HG03457 (cell line): ENCODE data around the gene SYP.
A peak's percentile ranks its signal among the peaks of the same experiment; 100 is the strongest.

Source experiments
- ATAC-seq: cut with Tn5 transposase; IDR thresholded peaks from one replicate; pipeline ENCODE4 v1.9.1; 2021; ENCODE audit warnings: moderate number of reproducible peaks; ENCODE audit not compliant: unreplicated experiment

Gene SYP

DNA sequence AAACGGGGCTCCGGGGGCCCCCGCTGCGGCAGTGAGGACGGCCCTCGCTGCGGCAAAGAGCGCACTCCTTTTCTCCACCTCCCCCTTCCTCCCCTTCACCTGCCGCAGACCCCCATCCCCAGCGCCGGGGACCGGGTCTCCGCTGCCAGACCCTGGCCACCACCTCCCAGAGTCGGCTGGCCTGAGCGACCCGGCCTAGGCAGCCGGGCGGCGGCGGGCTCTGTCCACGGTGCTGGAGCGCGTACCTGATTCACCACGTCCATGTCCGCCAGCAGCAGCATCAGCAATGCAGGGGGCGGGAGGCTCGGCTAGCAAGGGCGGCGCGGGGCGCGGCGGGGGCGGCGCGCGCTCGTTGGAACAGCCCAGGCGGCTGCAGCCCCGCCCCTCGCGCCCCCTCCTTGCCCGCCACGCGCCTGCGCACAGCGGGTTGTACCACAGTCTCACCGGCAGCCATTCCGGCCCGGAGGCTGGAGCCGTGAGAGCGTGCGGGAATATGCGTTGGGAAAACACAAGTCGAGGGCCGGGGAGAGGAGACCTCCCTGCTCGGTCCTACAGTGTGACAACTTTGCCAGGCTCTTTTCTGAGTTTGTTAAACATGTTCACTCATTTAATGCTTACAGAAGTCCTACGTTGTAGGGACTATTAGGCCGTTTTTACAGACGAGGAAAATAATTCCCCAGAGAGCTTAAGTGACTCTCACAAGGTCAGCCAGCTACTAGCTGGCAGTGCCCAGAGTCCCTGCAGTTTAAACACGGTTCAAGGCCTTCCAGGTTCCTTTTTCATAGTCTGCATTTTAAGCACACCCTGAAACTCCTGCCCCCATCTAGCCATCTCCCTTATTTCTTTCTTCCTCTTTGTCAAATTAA is at the start of gene SYP:
TSS of gene SYP (minus strand) at position 288 of the 866 bp plus-strand sequence. CDS start at position 281, 7 bp downstream.
- ATAC-seq: peak; percentile 92

DNA sequence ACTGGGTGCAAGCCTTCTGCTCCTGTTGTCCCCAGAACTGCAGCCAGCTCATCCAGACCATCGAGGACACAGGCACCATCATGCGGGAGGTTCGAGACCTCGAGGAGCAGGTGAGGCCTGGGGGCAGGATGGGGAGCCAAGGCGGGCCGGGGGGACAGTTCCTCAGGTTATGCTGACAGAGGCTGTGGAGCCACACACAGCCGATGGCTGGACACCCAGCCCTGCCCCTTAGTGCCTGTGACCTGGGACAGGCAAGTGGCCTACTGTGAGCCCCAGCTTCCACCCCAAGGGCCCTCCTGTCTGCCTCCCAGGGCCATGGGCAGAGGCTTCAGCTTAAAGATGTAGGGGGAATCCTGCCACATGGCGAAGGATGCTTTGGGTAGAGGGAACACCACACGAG is 49.6 kb upstream of the SYP start:
- ATAC-seq: no peak

DNA sequence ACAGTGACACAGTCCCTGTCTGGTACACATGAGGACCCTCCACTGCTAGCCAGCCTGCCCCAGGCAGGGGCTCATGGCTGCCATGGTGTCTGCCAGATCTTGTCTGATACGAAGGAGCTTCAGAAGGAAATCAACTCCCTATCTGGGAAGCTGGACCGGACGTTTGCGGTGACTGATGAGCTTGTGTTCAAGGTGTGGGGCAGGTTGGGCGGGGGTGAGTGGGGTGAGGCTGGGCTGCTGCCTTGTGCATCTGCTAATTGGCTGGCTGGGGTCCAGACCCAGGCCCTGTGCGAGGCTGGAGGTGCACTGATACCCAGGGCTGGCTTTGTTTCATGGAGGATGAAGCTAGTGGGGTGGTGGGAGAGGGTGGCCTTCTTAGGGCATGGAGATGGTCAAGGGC is 49.1 kb upstream of the SYP start:
- no peak for ATAC-seq

DNA sequence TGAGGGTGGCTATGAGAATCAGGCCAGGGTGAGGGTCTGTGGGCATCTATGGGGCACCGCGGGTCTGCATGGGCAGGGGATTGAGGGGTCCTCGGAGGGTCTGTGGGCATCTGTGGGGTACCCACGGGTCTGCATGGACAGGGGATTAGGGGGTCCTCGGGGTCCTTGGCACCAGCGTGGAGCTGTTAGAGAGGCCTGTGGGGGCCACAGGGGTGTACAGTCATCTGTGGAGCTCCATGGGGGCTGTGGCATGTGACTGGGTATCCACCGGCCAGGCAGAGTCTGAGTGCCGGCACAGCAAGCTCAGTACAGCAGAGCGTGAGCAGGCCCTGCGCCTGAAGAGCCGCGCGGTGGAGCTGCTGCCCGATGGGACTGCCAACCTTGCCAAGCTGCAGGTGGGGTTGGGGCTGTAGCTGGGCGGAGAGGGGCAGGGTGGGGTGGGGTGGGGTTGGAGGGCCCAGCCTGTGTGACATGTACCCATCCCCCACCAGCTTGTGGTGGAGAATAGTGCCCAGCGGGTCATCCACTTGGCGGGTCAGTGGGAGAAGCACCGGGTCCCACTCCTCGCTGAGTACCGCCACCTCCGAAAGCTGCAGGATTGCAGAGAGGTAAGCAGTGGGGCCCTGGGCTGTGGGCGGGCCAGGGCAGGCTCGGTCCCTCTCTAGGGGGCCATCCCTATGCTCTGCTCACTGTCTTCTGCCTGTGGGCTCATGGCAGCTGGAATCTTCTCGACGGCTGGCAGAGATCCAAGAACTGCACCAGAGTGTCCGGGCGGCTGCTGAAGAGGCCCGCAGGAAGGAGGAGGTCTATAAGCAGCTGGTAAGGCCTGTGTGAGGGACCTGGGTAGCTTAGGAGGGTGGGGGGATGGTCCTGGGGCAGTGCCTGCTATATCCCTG is 48.2 kb upstream of the SYP start:
- ATAC-seq: no peak

DNA sequence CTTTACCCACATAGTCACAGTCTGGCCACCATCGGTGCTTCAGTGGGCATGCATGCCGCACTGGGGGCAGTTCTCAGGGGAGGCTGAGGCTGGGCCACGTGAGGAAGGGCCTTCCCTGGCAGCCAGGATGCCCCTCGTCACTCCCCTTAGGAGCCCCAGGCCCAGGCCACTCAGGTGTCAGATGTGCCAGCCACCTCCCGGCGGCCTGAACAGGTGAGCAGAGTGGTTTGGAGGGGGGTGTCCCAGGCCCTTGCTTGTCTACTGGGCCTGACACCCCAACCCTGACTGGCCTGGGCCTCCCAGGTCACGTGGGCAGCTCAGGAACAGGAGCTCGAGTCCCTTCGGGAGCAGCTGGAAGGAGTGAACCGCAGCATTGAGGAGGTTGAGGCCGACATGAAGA is 47.4 kb upstream of the SYP start:
- ATAC-seq: no peak

DNA sequence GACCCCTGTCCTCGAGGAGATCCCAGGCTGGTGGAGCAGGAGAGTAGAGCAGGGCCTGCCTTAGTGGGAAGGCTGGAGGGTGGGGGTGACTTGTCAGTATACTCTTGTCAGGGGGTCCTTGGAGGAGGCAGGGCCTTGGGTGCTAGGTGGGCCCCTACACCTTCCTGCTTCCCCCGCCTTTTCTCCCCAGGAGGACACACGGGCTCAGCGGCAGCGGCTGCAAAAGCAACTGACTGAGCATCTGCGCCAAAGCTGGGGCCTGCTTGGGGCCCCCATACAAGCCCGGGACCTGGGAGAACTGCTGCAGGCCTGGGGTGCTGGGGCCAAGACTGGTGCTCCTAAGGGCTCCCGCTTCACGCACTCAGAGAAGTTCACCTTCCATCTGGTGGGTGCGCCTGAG is 46.5 kb upstream of the SYP start:
- ATAC-seq: no peak

DNA sequence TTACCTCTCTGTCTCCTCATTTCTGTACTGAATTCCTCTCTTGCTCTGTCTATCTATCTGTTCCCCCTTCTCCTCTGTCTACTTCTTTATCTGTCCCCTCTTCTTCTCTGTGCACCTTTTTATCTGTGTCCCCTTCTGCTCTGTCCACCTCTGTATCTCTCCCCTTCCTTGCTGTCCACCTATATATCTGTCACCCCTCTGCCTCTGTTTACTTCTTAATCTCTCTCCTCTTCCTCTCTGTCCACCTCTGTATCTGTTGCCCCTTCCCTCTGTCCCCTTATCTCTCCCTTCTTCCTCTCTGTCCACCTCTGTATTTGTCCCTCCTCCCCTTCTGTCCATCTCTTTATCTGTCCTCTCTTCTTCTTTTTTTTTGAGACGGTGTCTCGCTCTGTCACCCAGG is 44.2 kb upstream of the SYP start:
- no peak for ATAC-seq

DNA sequence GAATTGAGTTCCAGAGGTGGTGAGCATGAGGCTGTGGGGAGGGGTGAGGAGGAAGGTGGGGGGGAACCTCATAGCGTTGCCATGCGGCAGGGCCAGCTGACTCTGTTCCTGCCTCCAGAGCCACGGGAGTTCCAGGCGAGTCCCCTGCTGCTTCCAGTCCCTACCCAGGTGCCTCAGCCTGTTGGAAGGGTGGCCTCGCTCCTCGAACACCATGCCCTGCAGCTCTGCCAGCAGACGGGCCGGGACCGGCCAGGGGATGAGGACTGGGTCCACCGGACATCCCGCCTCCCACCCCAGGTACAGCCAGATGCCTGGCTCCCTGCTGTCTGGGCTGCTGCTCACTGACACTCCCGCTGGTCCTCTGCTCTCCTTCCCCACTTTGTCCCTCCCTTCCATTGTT is 43.2 kb upstream of the SYP start:
- ATAC-seq: no peak

DNA sequence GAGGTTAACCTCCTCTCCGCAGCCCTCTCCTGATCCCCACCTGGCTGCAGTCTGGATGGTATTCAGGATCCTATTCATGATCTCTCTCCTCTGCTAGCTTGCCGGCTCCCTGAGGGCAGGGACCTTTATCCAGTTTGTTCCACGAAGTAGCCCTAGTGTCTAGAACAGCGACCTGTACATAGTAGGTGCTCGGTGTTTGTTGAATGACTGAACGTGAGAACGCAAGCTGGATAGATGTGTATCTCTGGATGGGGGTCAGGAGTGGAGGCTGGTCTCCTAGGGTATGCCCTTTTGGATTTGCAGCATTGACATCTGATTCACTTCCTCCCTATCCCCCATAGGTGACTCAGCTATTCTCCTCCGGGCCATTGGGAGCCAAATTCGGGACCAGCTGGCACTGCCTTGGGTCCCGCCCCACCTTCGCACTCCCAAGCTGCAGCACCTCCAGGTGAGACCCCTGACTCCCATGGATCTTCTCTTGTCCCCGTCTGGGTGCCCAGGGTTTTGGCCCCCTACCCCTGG is 42.6 kb upstream of the SYP start:
- no peak for ATAC-seq

DNA sequence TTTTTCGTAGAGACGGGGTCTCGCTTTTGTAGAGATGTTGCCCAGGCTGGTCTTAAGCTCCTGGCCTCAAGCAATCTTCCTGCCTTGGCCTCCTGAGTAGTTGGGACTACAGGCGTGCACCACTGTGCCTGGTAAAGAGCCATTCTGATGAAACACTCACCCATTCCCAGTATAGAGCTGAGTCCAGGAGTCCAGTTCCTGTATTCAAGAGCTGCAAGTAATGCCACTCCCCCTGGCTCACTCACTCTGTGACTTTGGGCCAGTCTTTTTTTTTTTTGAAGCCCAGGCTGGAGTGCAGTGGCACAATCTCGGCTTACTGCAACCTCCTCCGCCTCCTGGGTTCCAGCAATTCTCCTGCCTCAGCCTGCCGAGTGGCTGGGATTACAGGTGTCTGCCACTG is 38.7 kb upstream of the SYP start:
- no peak for ATAC-seq

DNA sequence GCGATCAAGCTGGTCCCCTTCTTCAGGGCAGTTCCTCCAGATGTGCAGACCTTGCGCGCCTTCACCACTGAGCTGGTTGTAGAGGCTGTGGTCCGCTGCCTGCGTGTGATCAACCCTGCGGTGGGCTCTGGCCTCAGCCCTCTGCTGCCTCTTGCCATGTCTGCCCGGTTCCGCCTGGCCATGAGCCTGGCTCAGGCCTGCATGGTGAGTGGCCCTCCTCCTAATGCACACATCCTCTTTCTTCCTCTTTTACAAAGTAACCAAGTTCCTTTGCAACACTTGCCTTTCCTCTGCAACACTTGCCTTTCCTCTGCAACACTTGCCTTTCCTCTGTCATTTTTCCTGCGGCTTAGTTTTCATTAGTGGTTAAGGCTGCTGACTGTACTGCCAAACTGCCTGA is 37.1 kb upstream of the SYP start:
- ATAC-seq: no peak

DNA sequence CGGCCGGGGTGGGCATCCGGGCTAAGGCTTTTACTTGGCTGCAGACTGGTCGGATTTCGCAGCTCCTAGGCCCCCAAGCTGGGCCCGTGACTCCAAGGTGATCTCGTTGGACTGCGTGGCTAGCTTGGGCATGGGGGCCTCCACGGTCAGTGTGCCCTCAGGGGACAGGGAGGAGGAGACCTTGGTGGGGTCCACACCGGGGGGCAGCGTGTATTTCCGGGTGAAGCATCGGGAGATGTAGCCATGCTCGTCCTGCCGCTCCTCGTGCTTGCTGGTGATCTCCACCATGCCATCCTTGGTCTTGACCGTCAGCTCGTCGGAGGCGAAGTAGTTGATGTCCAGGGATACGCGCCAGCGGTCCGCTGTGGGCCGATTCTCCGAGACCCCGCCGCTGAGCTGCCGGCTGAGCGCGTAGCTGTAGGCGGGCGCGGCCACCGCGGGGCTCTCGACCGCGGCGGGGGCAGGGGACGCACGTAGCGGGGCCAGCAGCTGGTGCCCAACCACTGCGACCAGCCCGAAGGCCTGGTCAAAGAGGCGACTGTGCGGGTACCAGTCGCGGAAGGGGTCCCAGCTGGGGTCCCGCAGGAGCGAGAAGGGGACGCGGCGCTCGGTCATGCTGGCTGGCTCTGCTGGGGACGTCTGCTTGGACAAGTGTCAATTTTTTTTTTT is 34.0 kb upstream of the SYP start:
- ATAC-seq: no peak

DNA sequence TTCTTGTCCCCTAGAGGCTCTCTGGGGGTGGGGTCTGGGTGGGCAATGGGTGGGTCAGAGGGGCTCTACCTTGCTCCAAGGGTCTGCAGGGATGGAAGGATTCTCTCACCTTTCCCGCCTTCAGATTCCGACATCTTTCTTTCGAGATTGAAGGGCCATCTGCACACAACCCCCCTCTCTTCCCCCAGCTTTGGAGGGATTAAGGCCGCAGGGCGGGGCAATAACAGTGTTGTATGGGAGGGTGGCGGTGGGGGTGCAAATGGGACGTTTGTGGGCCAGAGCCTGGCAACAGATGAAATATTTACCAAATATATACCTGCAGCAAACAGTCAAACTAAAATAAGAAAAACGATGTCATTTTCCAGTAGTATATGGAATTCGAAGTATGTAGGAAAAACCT is 33.2 kb upstream of the SYP start, which contains the start of gene CACNA1F:
TSS of gene CACNA1F (minus strand) at position 165 of the 400 bp plus-strand sequence. CDS start at position 134, 31 bp downstream.
- ATAC-seq: no peak

DNA sequence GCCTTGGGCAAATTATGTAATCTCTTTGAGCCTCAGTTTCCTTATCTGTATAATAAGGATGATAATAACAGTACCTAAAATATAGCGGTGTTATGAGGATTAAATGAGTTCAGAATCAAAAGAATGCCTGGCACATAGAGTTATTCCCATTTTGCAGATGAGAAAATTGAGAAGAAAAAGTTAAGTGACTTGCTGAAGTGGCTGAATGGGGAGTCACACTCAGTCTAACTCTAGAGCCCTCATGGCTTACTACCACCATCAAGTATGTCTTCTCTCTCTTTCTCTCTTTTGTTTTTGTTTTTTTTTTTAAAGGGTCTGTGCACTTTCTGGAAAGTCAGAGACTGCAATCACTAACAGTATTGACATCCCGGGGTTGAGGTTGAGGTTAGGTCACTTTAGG is 32.5 kb upstream of the SYP start:
- no peak for ATAC-seq

DNA sequence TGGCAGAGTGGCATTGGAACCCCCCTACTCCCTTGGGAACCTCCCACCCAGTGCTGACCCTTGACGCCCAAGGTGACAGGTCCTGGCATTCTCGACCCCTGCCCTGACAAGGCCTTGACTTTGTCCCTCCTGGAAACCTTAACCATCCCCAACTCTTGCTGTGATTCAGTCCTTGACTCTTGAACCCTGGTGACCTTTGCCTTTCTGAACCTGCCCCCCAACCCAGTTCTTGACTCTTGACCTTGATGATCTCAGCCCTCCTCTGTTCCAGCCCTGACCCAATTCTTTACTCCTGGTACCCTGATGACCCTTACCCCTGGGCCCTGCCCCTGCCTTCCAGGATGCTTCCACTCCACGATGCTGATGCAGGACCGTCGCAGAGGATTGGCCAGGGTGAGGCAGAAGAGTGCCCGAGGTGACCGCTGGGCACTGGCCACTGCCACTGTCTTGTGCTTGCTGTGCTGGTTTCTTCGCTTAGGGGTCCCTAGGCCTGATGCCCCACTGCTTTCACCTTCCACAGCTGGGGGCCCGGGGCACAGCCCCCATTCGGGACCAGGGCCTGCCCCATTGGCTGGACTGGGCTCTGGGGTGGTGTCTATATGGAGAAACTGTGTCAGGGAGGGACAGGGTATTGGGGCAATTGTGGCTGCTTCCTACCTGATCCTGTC is 31.5 kb upstream of the SYP start:
- no peak for ATAC-seq

DNA sequence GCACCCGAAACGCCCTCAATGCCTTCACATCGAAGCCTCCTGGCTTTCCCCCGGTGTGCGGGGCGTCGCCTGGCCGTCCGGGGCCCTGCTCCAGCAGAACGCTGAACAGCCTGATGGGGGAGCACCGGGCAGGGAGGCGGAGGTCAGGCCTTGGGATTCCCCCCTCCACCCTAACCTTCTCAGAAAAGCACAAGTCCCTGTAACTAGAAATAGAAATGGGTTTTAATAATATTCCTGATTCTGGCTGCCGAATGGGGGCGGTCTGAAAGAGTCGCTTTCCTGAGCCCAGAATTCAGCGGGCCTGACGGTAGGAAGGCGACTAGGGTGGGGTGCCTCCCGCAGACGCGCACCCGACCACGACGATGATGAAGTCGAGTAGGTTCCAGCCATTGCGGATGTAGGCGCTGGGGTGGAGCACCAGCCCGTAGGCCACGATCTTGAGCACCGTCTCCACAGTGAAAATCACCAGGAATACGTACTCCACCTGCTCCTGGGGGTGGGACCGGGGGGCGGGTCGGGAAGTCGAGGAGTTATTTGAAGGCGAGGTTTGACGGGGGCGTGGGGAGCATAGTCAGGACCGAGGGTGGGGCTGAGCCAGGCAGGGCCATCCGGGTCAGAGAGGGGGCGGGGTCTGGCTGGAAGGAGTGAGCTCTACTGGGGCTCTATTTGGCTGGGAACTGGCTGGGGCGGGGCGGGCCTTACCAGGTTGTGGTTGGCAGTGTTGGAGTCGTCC is 30.7 kb upstream of the SYP start:
- ATAC-seq: no peak

DNA sequence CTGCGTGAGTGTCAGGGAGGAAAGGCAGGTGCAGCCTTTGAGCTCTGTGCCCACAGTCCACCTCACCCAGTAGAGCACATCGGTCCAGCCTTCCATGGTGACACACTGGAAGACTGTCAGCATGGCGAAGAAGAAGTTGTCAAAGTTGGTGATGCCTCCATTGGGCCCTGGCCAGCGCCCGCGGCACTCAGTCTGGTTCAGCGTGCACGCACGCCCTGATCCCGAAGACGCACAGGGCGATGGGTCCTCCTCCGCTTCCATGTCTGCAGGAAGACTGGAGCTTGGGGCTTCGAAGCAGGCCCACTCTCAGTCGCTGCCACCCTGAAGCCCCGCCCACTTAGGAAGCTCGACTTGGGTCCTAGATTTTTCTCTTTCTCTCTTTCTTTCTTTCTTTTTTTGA is 28.2 kb upstream of the SYP start:
- ATAC-seq: no peak

DNA sequence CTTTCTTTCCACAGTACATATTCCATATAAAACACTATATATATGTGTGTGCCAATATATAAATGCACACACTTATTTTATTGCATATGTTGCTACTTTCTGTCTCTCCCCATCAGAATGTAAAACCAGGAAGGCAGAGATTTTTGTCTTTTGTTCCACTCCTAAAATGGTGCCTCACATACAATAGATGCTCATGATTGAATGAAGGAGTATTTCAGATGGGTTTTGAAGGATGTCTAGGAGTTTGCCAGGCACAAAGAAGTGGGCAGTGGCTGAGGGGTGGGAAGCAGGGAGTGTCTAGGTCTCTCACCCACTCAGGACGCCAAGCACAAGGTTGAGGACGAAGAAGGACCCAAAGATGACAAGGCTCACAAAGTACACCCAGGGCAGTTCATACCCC is 27.7 kb upstream of the SYP start:
- no peak for ATAC-seq

DNA sequence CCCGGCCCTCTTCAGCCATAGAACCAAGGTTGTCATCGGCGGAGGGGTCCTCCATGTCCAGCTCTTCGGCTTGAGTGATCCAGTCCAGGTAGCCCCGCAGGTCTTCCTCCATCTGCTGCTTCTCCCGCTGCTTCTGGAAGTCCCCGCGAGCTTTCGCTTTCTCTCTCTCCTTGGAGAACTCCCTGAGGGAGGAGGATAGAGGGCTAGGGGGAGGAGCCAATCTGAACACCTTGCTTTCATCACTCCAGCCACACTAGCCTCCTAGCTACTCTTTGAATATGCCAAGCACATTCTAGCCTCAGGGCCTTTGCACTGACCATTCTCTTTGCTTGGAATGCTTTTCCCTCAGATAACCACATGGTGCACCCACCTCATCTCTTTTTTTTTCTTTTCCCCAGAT is 27.0 kb upstream of the SYP start:
- ATAC-seq: no peak

DNA sequence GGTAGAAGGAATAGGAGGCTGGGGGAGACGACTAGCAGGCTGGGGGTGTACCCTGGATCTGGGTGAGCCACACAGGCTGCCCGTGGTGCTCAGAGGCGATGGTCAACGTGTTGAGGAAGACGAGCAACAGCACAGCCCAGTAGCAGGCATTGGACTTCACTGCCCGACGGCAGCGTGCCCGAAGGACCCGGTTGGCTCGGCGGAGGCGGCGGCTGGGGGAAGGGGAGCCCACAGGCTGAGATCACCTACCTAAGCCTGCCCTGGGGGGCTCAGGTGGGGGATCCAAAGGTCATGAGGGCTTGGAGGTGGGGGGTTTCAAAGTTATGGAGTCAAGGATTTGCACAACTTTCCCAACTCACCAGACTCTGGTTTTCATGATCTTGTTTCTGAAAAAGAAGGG is 25.9 kb upstream of the SYP start:
- no peak for ATAC-seq
